ENCODE measurements around the gene TRIM4.

The TRIM4 gene

GRCh38 chr7:99844328-99844727 is 75.0 kb downstream of the TRIM4 start:
- Histone ChIP-seq H3K9me3 (ENCODE audit: insufficient read depth, low read length) (no peaks in the 10 kb centered on the region), H3F3A (ENCODE audit: insufficient read depth) (no peaks in the 10 kb centered on the region), H4K20me1 (ENCODE audit: low read depth, low read length) (no peaks in the 10 kb centered on the region), H3K27ac (ENCODE audit: low read depth, low read length) (no peak overlapping the region), H3K4me2 (ENCODE audit: low read depth, low read length, poor library complexity, severe bottlenecking) (no peak overlapping the region), H3K27me3 (ENCODE audit: low read length) (no peaks in the 10 kb centered on the region; the same call in 1 of the 2 replicates), H3K9ac (ENCODE audit: low read length) (no peak overlapping the region), H2AFZ (ENCODE audit: low read depth, low read length, severe bottlenecking) (no peak overlapping the region), H3K36me3 (ENCODE audit: low read length) (no peaks in the 10 kb centered on the region), H3K79me2 (ENCODE audit: insufficient read depth, low read length) (no peaks in the 10 kb centered on the region), H3K4me3 (ENCODE audit: insufficient read depth, low read length, poor library complexity, severe bottlenecking) (no peak overlapping the region), H3K9me2 (replicated peaks; ENCODE audit: insufficient read depth, low read length) (no peaks in the 10 kb centered on the region)
- no peak for TF ChIP-seq CTCF (IDR thresholded peaks at IDR 0.05; ENCODE audit: insufficient read depth, low read length, poor library complexity, severe bottlenecking)
- no peak for TF ChIP-seq EZH2phosphoT487 (conservative IDR thresholded peaks at IDR 0.05; ENCODE audit: low read length)

- Histone ChIP-seq H3K9ac (ENCODE audit: low read length) (no peak overlapping the region), H3K4me3 (ENCODE audit: insufficient read depth, low read length, poor library complexity, severe bottlenecking) (no peak overlapping the region), H3K27me3 (ENCODE audit: low read length) (no peaks in the 10 kb centered on the region; the same call in 1 of the 2 replicates), H4K20me1 (ENCODE audit: low read depth, low read length) (no peaks in the 10 kb centered on the region), H2AFZ (ENCODE audit: low read depth, low read length, severe bottlenecking) (no peak overlapping the region), H3K79me2 (ENCODE audit: insufficient read depth, low read length) (no peaks in the 10 kb centered on the region), H3F3A (ENCODE audit: insufficient read depth) (no peaks in the 10 kb centered on the region), H3K27ac (ENCODE audit: low read depth, low read length) (no peak overlapping the region), H3K9me3 (ENCODE audit: insufficient read depth, low read length) (no peaks in the 10 kb centered on the region), H3K9me2 (replicated peaks; ENCODE audit: insufficient read depth, low read length) (no peaks in the 10 kb centered on the region), H3K36me3 (ENCODE audit: low read length) (no peaks in the 10 kb centered on the region), H3K4me2 (ENCODE audit: low read depth, low read length, poor library complexity, severe bottlenecking) (no peak overlapping the region)
- TF ChIP-seq EZH2phosphoT487 (conservative IDR thresholded peaks at IDR 0.05; ENCODE audit: low read length) (no peak), CTCF (IDR thresholded peaks at IDR 0.05; ENCODE audit: insufficient read depth, low read length, poor library complexity, severe bottlenecking) (no peak)
These were observed 75.5 kb downstream of the TRIM4 start for GRCh38 chr7:99843808-99844207.

- no peaks in the 10 kb centered on the region for H3K9me3 ChIP-seq (ENCODE audit: insufficient read depth, low read length)
These were observed 76.4 kb downstream of the TRIM4 start for GRCh38 chr7:99842926-99843325.

More at GRCh38 chr7:99842926-99843325, 76.4 kb downstream of the TRIM4 start:
- TF ChIP-seq EZH2phosphoT487 (conservative IDR thresholded peaks at IDR 0.05; ENCODE audit: low read length): no peak
- TF ChIP-seq CTCF (IDR thresholded peaks at IDR 0.05; ENCODE audit: insufficient read depth, low read length, poor library complexity, severe bottlenecking): no peak
- H3F3A ChIP-seq (ENCODE audit: insufficient read depth): no peaks in the 10 kb centered on the region
- no peaks in the 10 kb centered on the region for H4K20me1 ChIP-seq (ENCODE audit: low read depth, low read length)
- no peak overlapping the region for H3K9ac ChIP-seq (ENCODE audit: low read length)
- H3K36me3 ChIP-seq (ENCODE audit: low read length): no peaks in the 10 kb centered on the region
- no peak overlapping the region for H3K4me3 ChIP-seq (ENCODE audit: insufficient read depth, low read length, poor library complexity, severe bottlenecking)
- no peaks in the 10 kb centered on the region; the same call in 1 of the 2 replicates for H3K27me3 ChIP-seq (ENCODE audit: low read length)
- H2AFZ ChIP-seq (ENCODE audit: low read depth, low read length, severe bottlenecking): no peak overlapping the region
- no peaks in the 10 kb centered on the region for H3K79me2 ChIP-seq (ENCODE audit: insufficient read depth, low read length)
- no peaks in the 10 kb centered on the region for H3K9me2 ChIP-seq (replicated peaks; ENCODE audit: insufficient read depth, low read length)
- no peak overlapping the region for H3K27ac ChIP-seq (ENCODE audit: low read depth, low read length)
- H3K4me2 ChIP-seq (ENCODE audit: low read depth, low read length, poor library complexity, severe bottlenecking): no peak overlapping the region
